Measurements from ENCODE around the gene NUP107.
"Not testable (repeated sequence)": the region's sequence is repeated elsewhere in the genome, so short reads cannot be mapped to it uniquely, and the experiment has no call there.

NUP107 gene

DNA sequence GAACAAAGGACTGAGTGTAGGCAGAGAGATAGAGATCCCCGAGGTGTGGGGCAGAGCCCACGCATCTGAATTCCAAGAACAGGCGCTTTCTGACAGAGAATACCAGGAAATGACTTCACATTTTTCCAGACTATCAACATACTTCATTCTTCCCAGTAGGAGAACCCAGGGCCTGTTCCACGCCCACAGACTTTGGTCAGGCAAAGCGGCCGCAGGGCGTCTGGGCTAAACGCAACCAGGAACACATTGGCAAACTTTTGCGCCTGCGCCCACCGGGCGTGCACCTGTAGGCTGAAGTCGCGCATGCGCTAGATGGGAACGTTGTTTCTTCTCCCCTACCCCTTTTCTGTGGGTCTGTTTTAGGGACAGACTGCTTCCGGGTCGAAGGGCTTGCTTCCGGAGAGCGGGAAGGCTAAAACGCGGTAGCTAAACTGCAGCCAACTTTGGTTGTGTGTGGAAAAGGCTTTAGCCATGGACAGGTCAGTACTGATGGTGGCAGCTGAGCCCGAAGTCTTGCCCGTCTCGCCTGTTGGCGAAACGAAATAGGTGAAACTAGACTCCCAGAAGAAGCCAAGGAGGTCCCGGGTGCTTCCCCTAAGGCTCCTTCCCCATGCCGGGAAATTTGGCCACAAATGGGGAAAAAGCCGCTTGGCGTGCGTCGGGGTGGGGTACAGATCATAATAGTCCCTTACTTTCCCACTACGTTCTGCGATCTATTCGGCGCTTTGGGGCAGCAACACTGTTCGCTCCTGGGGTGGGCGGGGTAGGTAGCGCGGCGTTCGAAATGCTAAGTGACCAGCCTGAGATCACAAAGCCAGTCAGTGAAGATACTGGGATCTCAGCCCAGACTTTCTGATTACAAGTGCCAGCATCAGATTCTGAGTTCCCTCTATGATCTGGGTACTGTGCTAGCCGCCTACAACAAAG lies at the start of gene NUP107:
Gene NUP107 (plus strand): TSS at position 384 of the 927 bp plus-strand sequence. CDS start 88 bp downstream, at position 472.
- peaks cover 29% of the 10 kb centered on the region for H3K79me2 ChIP-seq (ENCODE audit: insufficient read depth, low read depth)

DNA sequence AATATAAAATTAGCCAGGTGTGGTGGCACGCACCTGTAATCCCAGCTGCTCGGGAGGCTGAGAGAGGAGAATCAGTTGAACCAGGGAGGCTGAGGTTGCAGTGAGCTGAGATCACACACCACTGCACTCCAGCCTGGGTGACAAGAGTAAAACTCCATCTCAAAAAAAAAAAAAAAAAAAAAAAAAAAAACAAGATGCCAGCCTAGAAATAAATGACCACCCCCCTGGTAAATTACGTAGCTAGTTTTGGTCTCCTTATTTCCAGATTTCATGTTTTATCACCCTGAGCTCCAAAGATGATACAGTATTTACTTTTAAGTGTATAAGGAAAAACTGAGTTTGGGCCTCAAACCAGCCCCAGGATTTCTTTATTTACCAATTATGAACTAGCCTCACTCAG lies 49.3 kb upstream of the NUP107 start:
- H3K4me2 ChIP-seq; H3K27me3 ChIP-seq (ENCODE audit: insufficient read depth, low read depth); H3K27ac ChIP-seq; H3K4me3 ChIP-seq (IDR thresholded peaks at IDR 0.05; ENCODE audit: insufficient read depth, low read depth, low read length); H3K36me3 ChIP-seq (ENCODE audit: insufficient read depth); H2AFZ ChIP-seq (ENCODE audit: low read depth); H3K9ac ChIP-seq: not testable (repeated sequence)
- H3K79me2 ChIP-seq (ENCODE audit: insufficient read depth, low read depth): peaks cover 97% of the 10 kb centered on the region
- H3K4me1 ChIP-seq (ENCODE audit: low read depth, poor library complexity, severe bottlenecking): peaks cover 79% of the 10 kb centered on the region
- H4K20me1 ChIP-seq (ENCODE audit: insufficient read depth): peaks cover 44% of the 10 kb centered on the region

More for the DNA sequence above, at the start of gene NUP107:
- Histone ChIP-seq H3K36me3 (ENCODE audit: insufficient read depth) (no peaks in the 10 kb centered on the region; the same call in 1 of the 2 replicates), H3K27me3 (ENCODE audit: insufficient read depth, low read depth) (no peaks in the 10 kb centered on the region), H4K20me1 (ENCODE audit: insufficient read depth) (no peaks in the 10 kb centered on the region), H2AFZ (ENCODE audit: low read depth) (peak within 1 kb of the TSS; percentile 84), H3K4me2 (peak within 1 kb of the TSS; percentile 91), H3K27ac (peak within 1 kb of the TSS; percentile 19; the same call in 1 of the 2 replicates), H3K4me1 (ENCODE audit: low read depth, poor library complexity, severe bottlenecking) (peaks cover 30% of the 10 kb centered on the region), H3K4me3 (IDR thresholded peaks at IDR 0.05; ENCODE audit: insufficient read depth, low read depth, low read length) (peak within 1 kb of the TSS; percentile 58), H3K9ac (peak within 1 kb of the TSS; percentile 72)
- TF ChIP-seq, protein P1, sequence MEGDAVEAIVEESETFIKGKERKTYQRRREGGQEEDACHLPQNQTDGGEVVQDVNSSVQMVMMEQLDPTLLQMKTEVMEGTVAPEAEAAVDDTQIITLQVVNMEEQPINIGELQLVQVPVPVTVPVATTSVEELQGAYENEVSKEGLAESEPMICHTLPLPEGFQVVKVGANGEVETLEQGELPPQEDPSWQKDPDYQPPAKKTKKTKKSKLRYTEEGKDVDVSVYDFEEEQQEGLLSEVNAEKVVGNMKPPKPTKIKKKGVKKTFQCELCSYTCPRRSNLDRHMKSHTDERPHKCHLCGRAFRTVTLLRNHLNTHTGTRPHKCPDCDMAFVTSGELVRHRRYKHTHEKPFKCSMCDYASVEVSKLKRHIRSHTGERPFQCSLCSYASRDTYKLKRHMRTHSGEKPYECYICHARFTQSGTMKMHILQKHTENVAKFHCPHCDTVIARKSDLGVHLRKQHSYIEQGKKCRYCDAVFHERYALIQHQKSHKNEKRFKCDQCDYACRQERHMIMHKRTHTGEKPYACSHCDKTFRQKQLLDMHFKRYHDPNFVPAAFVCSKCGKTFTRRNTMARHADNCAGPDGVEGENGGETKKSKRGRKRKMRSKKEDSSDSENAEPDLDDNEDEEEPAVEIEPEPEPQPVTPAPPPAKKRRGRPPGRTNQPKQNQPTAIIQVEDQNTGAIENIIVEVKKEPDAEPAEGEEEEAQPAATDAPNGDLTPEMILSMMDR (conservative IDR thresholded peaks at IDR 0.05; ENCODE audit: low read depth, low read length): no peak

DNA sequence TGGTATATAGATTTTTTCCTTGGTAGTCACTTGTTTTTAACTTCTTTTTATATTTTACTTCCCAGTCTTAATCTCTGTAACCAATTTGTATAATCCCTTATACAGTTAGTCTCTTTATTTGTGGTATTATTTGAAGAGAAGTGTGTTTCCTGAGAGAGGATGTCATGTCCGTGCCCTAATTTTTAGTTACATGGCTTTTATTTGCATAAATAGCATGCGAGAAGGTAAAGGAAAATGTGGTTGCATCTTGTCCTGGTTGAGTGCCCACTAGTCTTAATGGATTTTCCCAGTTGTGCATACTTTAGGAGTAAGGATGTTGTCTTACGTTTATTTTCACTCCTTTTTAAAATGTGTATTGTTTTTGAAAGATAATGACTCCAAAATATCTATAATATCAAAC lies 48.6 kb upstream of the NUP107 start:
- Histone ChIP-seq H3K36me3 (ENCODE audit: insufficient read depth) (no peaks in the 10 kb centered on the region), H3K79me2 (ENCODE audit: insufficient read depth, low read depth) (peaks cover 97% of the 10 kb centered on the region), H4K20me1 (ENCODE audit: insufficient read depth) (peaks cover 46% of the 10 kb centered on the region), H3K9ac (no peak overlapping the region), H3K27me3 (ENCODE audit: insufficient read depth, low read depth) (no peaks in the 10 kb centered on the region), H2AFZ (ENCODE audit: low read depth) (no peak overlapping the region), H3K4me2 (no peak overlapping the region), H3K4me1 (ENCODE audit: low read depth, poor library complexity, severe bottlenecking) (peaks cover 83% of the 10 kb centered on the region), H3K4me3 (IDR thresholded peaks at IDR 0.05; ENCODE audit: insufficient read depth, low read depth, low read length) (no peak overlapping the region), H3K27ac (no peak overlapping the region)
- TF ChIP-seq, protein P1 (conservative IDR thresholded peaks at IDR 0.05; ENCODE audit: low read depth, low read length): no peak

DNA sequence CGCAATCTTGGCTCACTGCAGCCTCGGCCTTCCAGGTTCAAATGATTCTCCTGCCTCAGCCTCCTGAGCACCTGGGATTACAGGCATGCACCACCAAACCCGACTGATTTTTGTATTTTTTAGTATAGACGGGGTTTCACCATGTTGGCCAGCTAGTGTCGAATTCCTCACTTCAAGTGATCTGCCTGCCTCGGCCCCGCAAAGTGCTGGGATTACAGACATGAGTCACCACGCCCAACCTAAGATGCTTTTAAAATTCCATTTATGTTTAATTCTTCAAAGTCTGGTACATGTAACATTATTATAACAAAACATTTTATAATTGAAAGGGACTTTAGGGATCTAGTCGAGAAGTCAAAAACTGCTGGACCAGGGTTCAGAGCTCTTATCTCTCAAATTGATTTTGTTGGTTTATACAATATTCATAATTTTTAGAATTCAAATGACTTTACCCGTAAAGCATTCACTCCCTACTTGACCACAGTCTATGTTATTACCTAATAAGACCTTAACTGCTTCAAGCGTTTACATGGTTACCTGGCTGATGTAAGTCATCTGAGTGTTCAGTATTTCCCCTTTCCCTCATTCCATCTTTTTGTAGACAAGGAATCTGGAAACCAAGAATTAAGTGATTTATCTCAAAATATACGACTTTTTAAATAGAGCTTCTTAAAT lies 47.9 kb upstream of the NUP107 start:
- TF ChIP-seq, protein P1 (conservative IDR thresholded peaks at IDR 0.05; ENCODE audit: low read depth, low read length): no peak
- Histone ChIP-seq H3K9ac (no peak overlapping the region), H4K20me1 (ENCODE audit: insufficient read depth) (peaks cover 52% of the 10 kb centered on the region), H3K4me3 (IDR thresholded peaks at IDR 0.05; ENCODE audit: insufficient read depth, low read depth, low read length) (no peak overlapping the region), H3K79me2 (ENCODE audit: insufficient read depth, low read depth) (peaks cover 97% of the 10 kb centered on the region), H3K4me2 (no peak overlapping the region), H3K36me3 (ENCODE audit: insufficient read depth) (no peaks in the 10 kb centered on the region), H3K4me1 (ENCODE audit: low read depth, poor library complexity, severe bottlenecking) (peaks cover 86% of the 10 kb centered on the region), H3K27me3 (ENCODE audit: insufficient read depth, low read depth) (no peaks in the 10 kb centered on the region), H2AFZ (ENCODE audit: low read depth) (no peak overlapping the region), H3K27ac (no peak overlapping the region)
